Natural killer cell (primary cell): ENCODE data around the gene MICA. TPM values are rescaled to one million over a fixed set of nuclear protein-coding genes. Genes with fewer than 3 reads are reported as not detected.

Source experiments
- ATAC-seq, 3 donors: fragments of 150-1000 bp in 2 of 3; fragments of 200-7000 bp in 1 of 3; cut with Tn5 transposase; 1 replicate in 1 of 3; 2 replicates in 2 of 3; pipeline ENCODE4 v1.10.0; 2021; ENCODE audit warnings: mild to moderate bottlenecking in 2 of 3, moderate library complexity in 2 of 3
- DNase-seq, 2 donors: peaks; one replicate each; pipeline versions ENCODE4 v3.0.0 to v3.0.0-alpha.2; 2013 to 2021; ENCODE audit warnings: mixed read lengths in 1 of 2
- H3K27ac ChIP-seq: one replicate; pipeline ENCODE4 v1.5.1; 2013; ENCODE audit warnings: mild to moderate bottlenecking, low read length
- H3K27me3 ChIP-seq: one replicate; pipeline ENCODE4 v1.6.1; 2013; ENCODE audit warnings: low read length; ENCODE audit not compliant: control insufficient read depth, insufficient read depth
- H3K36me3 ChIP-seq: one replicate; pipeline ENCODE4 v1.6.1; 2013; ENCODE audit warnings: low read length; ENCODE audit not compliant: control insufficient read depth, insufficient read depth
- H3K4me1 ChIP-seq: one replicate; pipeline ENCODE4 v1.6.1; 2013; ENCODE audit warnings: low read length; ENCODE audit not compliant: control insufficient read depth, insufficient read depth
- H3K4me3 ChIP-seq: one replicate; pipeline ENCODE4 v1.5.1; 2013; ENCODE audit warnings: low read length
- H3K9me3 ChIP-seq: one replicate; pipeline ENCODE4 v1.6.1; 2013; ENCODE audit warnings: low read length; ENCODE audit not compliant: control insufficient read depth, insufficient read depth
- H3K27ac Mint-ChIP-seq, 2 donors: one replicate each; pipeline ENCODE4 v1.8.0; 2022; ENCODE audit warnings: mild to moderate bottlenecking in 2 of 2, mixed read lengths in 2 of 2, moderate library complexity in 1 of 2
- H3K27me3 Mint-ChIP-seq, 2 donors: one replicate each; pipeline ENCODE4 v1.8.0; 2022; ENCODE audit warnings: low read depth in 2 of 2, mixed read lengths in 2 of 2
- H3K36me3 Mint-ChIP-seq: one replicate; pipeline ENCODE4 v1.8.0; 2022; ENCODE audit warnings: mixed read lengths
- H3K4me1 Mint-ChIP-seq, 2 donors: one replicate each; pipeline ENCODE4 v1.8.0; 2022; ENCODE audit warnings: mixed read lengths in 2 of 2
- H3K4me3 Mint-ChIP-seq: one replicate; pipeline ENCODE4 v1.8.0; 2022; ENCODE audit warnings: mild to moderate bottlenecking, moderate library complexity, mixed read lengths
- H3K9me3 Mint-ChIP-seq, 2 donors: one replicate each; pipeline ENCODE4 v1.8.0; 2022; ENCODE audit warnings: mixed read lengths in 2 of 2
- WGBS: methylation state at CpG from one replicate; pipeline ENCODE4 v1.1.7; 2013; ENCODE audit warnings: missing lambda C conversion rate; ENCODE audit not compliant: insufficient coverage; 5-methylcytosine and 5-hydroxymethylcytosine counted together
- intact Hi-C: fragments of 100-400 bp; cut with micrococcal nuclease; formaldehyde crosslinking; loops from one replicate; pipeline ENCODE4 v1.14.2; 2022
- total RNA-seq, 4 donors: library from RNA; stranded (reverse); fragments of 120-200 nt in 1 of 4; gene quantifications; one replicate each; pipeline versions ENCODE4 v1.2.3 to v1.2.4, GENCODE V29; 2013 to 2022
- TF ChIP-seq, protein P1 (sequence below): fragments of 200-600 bp; IDR thresholded peaks from one replicate; pipeline ENCODE4 v1.8.0; 2022; ENCODE audit warnings: antibody characterized with exemption

The MICA gene
- total RNA-seq, 3 donors from 2014 or later (not counting 1 experiment from before 2014, with no cell fraction given): 9.3 to 19.7 (median 11.4) TPM

DNA sequence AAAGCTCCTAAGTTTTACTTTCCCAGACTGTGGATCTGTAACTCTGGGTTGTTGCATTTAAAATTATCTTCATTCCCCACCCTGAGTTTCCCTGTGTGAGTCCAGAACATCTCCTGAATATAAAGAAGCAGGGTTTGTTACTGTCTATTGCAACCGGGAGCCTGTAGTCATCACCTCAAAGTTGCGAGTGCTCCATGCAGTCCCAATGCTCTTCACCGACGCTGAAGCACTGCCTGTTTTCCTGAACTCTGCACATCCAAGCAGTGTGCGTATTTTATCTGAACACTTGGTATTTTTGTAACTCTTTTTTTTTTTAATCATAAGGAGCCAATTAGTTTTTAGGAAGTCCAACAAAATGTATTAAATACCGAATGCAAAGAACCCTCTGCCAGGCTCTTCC lies 45.5 kb upstream of the MICA start:
- ATAC-seq (no peak), DNase-seq (peak in 1 of 2 donors; percentile 40)
- Histone ChIP-seq H3K4me3 (peak overlapping the region; percentile 99), H3K27me3 (no peaks in the 10 kb centered on the region), H3K36me3 (peaks cover 32% of the 10 kb centered on the region), H3K4me1 (peaks cover 41% of the 10 kb centered on the region), H3K27ac (peak overlapping the region; percentile 100), H3K9me3 (no peaks in the 10 kb centered on the region)
- Mint-ChIP-seq H3K36me3 (peaks cover 25% of the 10 kb centered on the region), H3K4me1 (peaks cover 52 to 59% of the 10 kb centered on the region in 2 donors), H3K27me3 (peaks cover 12 to 23% of the 10 kb centered on the region in 2 donors), H3K9me3 (no peaks in the 10 kb centered on the region), H3K4me3 (peak overlapping the region; percentile 97), H3K27ac (peak overlapping the region; percentile 100)
- TF ChIP-seq, protein P1, sequence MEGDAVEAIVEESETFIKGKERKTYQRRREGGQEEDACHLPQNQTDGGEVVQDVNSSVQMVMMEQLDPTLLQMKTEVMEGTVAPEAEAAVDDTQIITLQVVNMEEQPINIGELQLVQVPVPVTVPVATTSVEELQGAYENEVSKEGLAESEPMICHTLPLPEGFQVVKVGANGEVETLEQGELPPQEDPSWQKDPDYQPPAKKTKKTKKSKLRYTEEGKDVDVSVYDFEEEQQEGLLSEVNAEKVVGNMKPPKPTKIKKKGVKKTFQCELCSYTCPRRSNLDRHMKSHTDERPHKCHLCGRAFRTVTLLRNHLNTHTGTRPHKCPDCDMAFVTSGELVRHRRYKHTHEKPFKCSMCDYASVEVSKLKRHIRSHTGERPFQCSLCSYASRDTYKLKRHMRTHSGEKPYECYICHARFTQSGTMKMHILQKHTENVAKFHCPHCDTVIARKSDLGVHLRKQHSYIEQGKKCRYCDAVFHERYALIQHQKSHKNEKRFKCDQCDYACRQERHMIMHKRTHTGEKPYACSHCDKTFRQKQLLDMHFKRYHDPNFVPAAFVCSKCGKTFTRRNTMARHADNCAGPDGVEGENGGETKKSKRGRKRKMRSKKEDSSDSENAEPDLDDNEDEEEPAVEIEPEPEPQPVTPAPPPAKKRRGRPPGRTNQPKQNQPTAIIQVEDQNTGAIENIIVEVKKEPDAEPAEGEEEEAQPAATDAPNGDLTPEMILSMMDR: no peak
- 10% methylated on average over 6 of the region's 6 CpGs for WGBS
- intact Hi-C loops: loop anchor here (1.0 to 10.0 kb wide), 2 partner anchors 161 to 743 kb away; partner anchors contain the start of genes MRPS18B and PPP1R10

DNA sequence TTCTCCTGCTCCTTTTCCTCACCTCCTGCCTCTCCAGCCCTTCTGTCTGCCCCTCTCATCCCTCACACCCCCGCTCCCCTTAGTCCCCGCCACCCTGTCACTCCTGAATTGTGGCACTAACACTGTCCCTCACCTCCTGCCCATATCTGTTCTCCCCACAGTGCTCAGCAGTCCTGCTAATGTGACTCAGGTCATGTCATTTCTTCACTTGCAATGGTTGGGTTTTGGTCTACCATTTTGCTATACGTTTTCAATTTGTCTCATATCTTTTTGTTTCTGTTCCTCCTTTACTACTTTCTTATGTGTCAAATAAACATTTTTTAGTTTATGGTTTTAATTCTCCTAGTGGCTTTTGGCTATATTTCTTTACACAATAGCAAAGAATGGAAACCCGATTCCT lies 45.1 kb upstream of the MICA start:
- intact Hi-C loops: loop anchor here (10.0 kb wide), 1 partner anchor 744 kb away; the partner anchor contains the start of genes MRPS18B and PPP1R10
- Histone ChIP-seq H3K27ac (peak overlapping the region; percentile 100), H3K27me3 (no peaks in the 10 kb centered on the region), H3K4me1 (peaks cover 37% of the 10 kb centered on the region), H3K36me3 (peaks cover 27% of the 10 kb centered on the region), H3K9me3 (no peaks in the 10 kb centered on the region), H3K4me3 (peak overlapping the region; percentile 99)
- Mint-ChIP-seq H3K36me3 (peaks cover 22% of the 10 kb centered on the region), H3K4me3 (peak overlapping the region; percentile 97), H3K27me3 (peaks cover 12 to 24% of the 10 kb centered on the region in 2 donors), H3K4me1 (peaks cover 48 to 55% of the 10 kb centered on the region in 2 donors), H3K9me3 (no peaks in the 10 kb centered on the region), H3K27ac (peak overlapping the region; percentile 100)
- TF ChIP-seq, protein P1: no peak
- no peak for DNase-seq
- no peak for ATAC-seq
- WGBS: 47% methylated on average over 4 of the region's 4 CpGs

DNA sequence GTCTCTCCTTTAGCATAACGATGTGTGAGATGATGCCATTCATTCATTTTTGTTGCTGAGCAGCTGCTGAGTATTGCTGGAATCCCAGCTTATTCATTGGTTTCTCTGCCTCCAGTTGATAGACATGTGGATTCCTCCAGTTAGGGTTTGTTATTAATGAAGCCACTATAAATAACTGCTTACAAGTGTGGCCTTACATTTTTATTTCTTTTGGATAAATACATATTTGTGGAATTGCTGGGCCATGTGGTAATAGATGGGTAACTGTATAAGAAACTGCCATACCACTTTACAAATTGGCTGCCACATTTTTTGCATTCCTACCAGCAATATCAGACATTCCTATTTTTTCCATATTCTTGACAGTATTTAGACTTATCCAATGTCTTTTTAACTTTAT lies 43.8 kb upstream of the MICA start:
- H3K4me1 ChIP-seq: peaks cover 24% of the 10 kb centered on the region
- H3K27me3 ChIP-seq: no peaks in the 10 kb centered on the region
- intact Hi-C loops: loop anchor here (10.0 kb wide), 1 partner anchor 745 kb away; the partner anchor contains the start of genes MRPS18B and PPP1R10
- Mint-ChIP-seq H3K9me3 (no peaks in the 10 kb centered on the region), H3K4me1 (peaks cover 35 to 42% of the 10 kb centered on the region in 2 donors), H3K27me3 (peaks cover 20 to 34% of the 10 kb centered on the region in 2 donors), H3K4me3 (peak overlapping the region; percentile 22), H3K27ac (peak overlapping the region; percentile 100), H3K36me3 (peaks cover 11% of the 10 kb centered on the region)
- H3K36me3 ChIP-seq: peaks cover 16% of the 10 kb centered on the region
- peak overlapping the region; percentile 38 for H3K27ac ChIP-seq
- no peak overlapping the region for H3K4me3 ChIP-seq
- 90% methylated on average over 1 of the region's 1 CpG for WGBS
- ATAC-seq (no peak), DNase-seq (no peak)
- TF ChIP-seq, protein P1: no peak
- no peaks in the 10 kb centered on the region for H3K9me3 ChIP-seq

DNA sequence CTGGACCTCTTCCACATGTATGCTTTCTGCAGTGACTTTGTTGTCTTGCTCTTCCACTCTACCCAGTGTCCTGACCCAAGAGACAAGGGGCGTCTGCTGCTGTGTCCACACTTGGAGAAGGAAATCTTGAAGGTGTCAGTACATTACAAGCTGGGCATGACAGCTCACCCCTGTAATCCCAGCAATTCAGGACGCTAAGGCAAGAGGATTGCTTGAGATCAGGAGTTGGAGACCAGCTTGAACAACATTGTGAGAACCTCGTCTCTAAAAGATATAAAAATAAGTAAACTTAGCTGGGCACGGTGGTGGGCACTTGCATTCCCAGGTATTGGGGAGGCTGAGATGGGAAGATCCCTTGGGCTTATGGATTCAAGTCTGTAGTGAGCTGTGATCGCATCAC lies 40.6 kb upstream of the MICA start:
- no peaks in the 10 kb centered on the region for H3K36me3 ChIP-seq
- H3K9me3 ChIP-seq: no peaks in the 10 kb centered on the region
- H3K4me3 ChIP-seq: no peak overlapping the region
- ATAC-seq: no peak
- Mint-ChIP-seq H3K27me3 (peaks cover 28 to 54% of the 10 kb centered on the region in 2 donors), H3K36me3 (no peaks in the 10 kb centered on the region), H3K4me1 (peaks cover 28 to 29% of the 10 kb centered on the region in 2 donors), H3K4me3 (no peak overlapping the region), H3K27ac (no peak overlapping the region), H3K9me3 (no peaks in the 10 kb centered on the region)
- intact Hi-C loops: no loop called here
- H3K27ac ChIP-seq: no peak overlapping the region
- no peak for DNase-seq
- H3K4me1 ChIP-seq: peaks cover 18% of the 10 kb centered on the region
- H3K27me3 ChIP-seq: peaks cover 4% of the 10 kb centered on the region
- WGBS: 77% methylated on average over 4 of the region's 5 CpGs
- TF ChIP-seq, protein P1: no peak
